Measurements from ENCODE around the gene CHST11.

- TF ChIP-seq, protein P1, sequence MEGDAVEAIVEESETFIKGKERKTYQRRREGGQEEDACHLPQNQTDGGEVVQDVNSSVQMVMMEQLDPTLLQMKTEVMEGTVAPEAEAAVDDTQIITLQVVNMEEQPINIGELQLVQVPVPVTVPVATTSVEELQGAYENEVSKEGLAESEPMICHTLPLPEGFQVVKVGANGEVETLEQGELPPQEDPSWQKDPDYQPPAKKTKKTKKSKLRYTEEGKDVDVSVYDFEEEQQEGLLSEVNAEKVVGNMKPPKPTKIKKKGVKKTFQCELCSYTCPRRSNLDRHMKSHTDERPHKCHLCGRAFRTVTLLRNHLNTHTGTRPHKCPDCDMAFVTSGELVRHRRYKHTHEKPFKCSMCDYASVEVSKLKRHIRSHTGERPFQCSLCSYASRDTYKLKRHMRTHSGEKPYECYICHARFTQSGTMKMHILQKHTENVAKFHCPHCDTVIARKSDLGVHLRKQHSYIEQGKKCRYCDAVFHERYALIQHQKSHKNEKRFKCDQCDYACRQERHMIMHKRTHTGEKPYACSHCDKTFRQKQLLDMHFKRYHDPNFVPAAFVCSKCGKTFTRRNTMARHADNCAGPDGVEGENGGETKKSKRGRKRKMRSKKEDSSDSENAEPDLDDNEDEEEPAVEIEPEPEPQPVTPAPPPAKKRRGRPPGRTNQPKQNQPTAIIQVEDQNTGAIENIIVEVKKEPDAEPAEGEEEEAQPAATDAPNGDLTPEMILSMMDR (IDR thresholded peaks at IDR 0.05; ENCODE audit: low read depth, low read length, poor library complexity, severe bottlenecking), result no peak
- no peak for TF ChIP-seq EZH2phosphoT487 (IDR thresholded peaks at IDR 0.05; ENCODE audit: borderline replicate concordance, low read length)
Observed at GRCh38 chr12:104439137-104439536, 17.6 kb upstream of the CHST11 start.

All from DOHH2 (cell line).